Omental fat pad (tissue), 4 donors: Measurements from ENCODE around the gene RASGRF1. TPM values are rescaled to one million over a fixed set of nuclear protein-coding genes. Genes with fewer than 3 reads are reported as not detected.

Experiments
- ATAC-seq: fragments of 150-250 bp; one replicate; pipeline ENCODE4 v1.9.1; 2016; ENCODE audit warnings: mild to moderate bottlenecking, moderate library complexity; ENCODE audit not compliant: low FRiP score
- DNase-seq: peaks from one replicate; pipeline ENCODE4 v3.0.0-alpha.2; 2019; ENCODE audit warnings: low spot score
- total RNA-seq, 4 donors: library from RNA; depleted of rRNA; stranded (reverse); fragments of >200 nt; gene quantifications; one replicate each; pipeline ENCODE4 v1.1.0, GENCODE V29; 2016
- TF ChIP-seq, protein P1 (sequence below), 3 donors: fragments of 450-650 bp; IDR thresholded peaks; one replicate each; pipeline ENCODE4 v1.5.1; 2016 to 2017; ENCODE audit warnings: antibody characterized with exemption in 3 of 3, mild to moderate bottlenecking in 3 of 3, moderate library complexity in 2 of 3

Gene RASGRF1
- total RNA-seq, 4 donors from 2014 or later: 0.13 to 0.32 (median 0.24) TPM; not detected in 1

DNA sequence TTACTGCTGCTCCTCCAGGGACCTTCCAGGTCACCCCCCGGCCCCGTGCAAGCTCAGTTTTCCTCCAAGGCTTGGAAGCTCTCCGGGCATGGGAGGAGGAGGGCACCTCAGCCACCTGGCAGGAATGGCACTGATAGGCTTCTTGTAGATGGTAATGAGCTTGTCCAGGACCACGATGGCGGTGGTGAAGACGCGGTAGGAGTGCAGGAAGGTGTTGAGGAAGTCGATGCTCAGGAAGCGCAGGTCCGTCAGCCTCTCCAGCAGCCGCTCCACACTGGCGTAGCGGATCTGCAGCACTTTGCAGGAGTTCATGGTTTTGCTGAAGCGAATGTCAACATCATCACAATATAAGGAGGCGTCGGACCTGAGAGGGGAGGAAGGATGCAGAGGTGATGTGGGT is 84.5 kb downstream of the RASGRF1 start:
- ATAC-seq: no peak
- TF ChIP-seq, protein P1, sequence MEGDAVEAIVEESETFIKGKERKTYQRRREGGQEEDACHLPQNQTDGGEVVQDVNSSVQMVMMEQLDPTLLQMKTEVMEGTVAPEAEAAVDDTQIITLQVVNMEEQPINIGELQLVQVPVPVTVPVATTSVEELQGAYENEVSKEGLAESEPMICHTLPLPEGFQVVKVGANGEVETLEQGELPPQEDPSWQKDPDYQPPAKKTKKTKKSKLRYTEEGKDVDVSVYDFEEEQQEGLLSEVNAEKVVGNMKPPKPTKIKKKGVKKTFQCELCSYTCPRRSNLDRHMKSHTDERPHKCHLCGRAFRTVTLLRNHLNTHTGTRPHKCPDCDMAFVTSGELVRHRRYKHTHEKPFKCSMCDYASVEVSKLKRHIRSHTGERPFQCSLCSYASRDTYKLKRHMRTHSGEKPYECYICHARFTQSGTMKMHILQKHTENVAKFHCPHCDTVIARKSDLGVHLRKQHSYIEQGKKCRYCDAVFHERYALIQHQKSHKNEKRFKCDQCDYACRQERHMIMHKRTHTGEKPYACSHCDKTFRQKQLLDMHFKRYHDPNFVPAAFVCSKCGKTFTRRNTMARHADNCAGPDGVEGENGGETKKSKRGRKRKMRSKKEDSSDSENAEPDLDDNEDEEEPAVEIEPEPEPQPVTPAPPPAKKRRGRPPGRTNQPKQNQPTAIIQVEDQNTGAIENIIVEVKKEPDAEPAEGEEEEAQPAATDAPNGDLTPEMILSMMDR (IDR thresholded peaks at IDR 0.05): no peak

DNA sequence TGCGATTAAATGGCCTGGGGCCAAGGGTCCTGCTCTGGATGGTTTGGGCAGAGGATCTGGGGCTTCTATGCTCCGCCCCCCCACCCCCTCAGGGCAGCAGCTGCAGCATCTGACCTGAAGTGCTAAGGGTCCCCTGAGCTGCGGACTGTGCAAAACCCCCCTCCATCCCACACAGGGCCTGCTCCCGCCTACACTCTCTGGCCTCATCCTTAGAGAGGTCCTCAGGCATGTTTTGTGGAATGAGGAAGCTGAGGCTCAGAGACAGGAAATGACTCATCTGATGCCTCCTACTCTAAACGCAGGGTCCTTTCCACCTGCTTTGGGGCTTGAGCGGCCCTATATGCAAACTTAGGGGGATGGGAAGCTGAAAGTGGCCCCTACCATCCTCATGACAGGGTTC is 86.2 kb downstream of the RASGRF1 start:
- ATAC-seq (peak; percentile 32), DNase-seq (no peak)
- TF ChIP-seq, protein P1 (IDR thresholded peaks at IDR 0.05): no peak

More for the DNA sequence above, 84.5 kb downstream of the RASGRF1 start:
- no peak for DNase-seq

- DNase-seq: no peak
- TF ChIP-seq, protein P1 (IDR thresholded peaks at IDR 0.05): no peak
- ATAC-seq: no peak
Measured at GRCh38 chr15:79003896-79004295, 86.7 kb downstream of the RASGRF1 start.

DNA sequence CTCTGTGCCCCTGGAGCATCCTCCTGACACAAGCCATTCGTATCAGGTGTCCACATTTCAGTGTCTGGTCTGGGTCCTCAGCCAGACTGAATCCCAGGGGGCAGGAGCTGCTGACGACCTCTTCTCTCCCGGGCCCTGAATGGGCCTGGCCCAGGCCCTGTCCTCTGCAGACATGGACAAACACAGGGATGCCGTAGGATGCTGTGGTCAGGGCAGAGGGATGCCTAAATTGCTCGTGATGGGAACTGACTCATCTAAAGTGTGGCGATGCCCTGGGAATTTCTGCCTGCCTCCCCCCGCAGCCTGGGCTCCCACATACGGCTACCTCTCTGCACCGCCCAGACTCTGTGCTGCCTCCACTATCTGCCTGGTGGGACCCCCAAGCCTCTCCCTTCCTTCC is 87.3 kb downstream of the RASGRF1 start:
- ATAC-seq (no peak), DNase-seq (no peak)
- TF ChIP-seq, protein P1 (IDR thresholded peaks at IDR 0.05): no peak

DNA sequence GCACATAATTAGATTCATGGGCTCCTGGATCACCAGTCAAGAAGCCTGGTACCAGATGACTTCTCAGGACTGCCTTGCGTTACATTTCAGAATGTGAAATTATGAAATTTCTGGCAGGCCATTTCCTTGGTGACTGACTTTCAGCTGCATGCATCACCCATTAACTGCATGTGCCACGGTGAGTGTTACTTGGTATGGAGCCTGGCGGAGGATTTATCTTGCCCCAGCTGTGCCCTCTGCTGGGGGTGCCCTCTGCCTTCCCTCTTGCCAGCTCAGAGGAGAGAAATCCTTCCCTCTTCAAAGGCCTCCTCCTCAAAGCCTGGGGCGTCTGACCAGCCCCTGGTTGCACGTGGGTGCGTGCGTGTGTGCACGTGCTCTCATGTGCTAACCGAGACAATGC is 88.0 kb downstream of the RASGRF1 start:
- ATAC-seq: no peak
- no peak for DNase-seq
- TF ChIP-seq, protein P1 (IDR thresholded peaks at IDR 0.05): no peak

DNA sequence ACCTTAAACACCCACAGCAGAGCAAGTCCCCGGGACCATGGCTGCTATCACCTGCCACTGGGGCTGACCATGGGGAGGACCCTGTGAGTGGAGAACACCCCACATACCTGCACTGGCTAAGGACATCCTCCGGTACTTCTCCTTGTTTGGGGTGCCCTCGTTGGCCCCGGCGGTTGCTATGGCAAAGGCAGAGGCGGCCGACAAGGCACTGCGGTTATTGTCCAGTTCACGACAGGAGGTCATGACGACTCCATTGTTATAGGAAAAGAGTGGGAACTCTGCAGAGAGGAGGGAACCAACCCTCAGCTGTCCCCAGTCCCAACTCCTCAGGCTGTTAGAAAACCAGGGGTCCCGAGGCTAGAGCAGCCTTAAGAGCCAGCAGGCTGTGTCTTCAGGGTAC is 90.9 kb downstream of the RASGRF1 start:
- DNase-seq (no peak), ATAC-seq (no peak)
- TF ChIP-seq, protein P1 (IDR thresholded peaks at IDR 0.05): no peak

DNA sequence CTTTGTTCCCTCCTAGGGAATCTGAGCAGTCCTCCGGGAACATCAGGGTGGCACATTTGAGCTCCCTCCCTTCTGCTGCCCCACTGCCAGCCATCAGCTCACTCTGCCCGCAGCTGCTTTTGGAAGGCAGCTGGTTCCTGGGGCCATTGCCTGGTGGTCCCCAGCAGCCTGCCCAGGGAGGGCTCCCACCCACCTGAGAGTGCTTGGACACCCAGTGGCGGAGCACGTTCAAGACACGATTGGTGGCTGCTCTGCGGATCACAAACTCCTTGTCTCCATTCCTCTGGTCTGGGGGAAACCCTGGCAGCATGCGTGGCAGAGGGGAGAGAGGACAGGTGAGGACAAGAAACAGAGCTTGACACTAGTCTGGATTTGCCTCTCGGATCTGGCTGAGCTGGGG is 92.1 kb downstream of the RASGRF1 start:
- TF ChIP-seq, protein P1 (IDR thresholded peaks at IDR 0.05): no peak
- DNase-seq (no peak), ATAC-seq (no peak)
